Hindlimb muscle (tissue), 1 donor: ENCODE data around the gene UTS2. TPM values are rescaled to one million over a fixed set of nuclear protein-coding genes. Genes with fewer than 3 reads are reported as not detected.

Source experiments
- DNase-seq: peaks from one replicate; pipeline ENCODE4 v3.0.0-alpha.2; 2013
- polyA plus RNA-seq: library from polyadenylated mRNA; unstranded; fragments of 120-200 nt; gene quantifications from one replicate; pipeline ENCODE4 v1.2.1, GENCODE V29; 2013; ENCODE audit not compliant: insufficient read length

Gene UTS2
- polyA plus RNA-seq, 1 donor, result not detected

- DNase-seq, result no peak
Observed at GRCh38 chr1:7809742-7810141, 43.1 kb downstream of the UTS2 start.

- DNase-seq, result no peak
Observed at GRCh38 chr1:7808253-7808844, 44.5 kb downstream of the UTS2 start.

GRCh38 chr1:7805460-7805859 lies 47.4 kb downstream of the UTS2 start:
- DNase-seq, result no peak

Other genes with a start within 250 kb of the UTS2 start
- gene VAMP3, start 81.8 kb downstream of the UTS2 start, polyA plus RNA-seq, result 72.7 TPM
- 10.7 TPM for gene PER3, start 68.8 kb downstream of the UTS2 start, polyA plus RNA-seq
- gene TNFRSF9, start 87.8 kb upstream of the UTS2 start, polyA plus RNA-seq, result 0.12 TPM
- gene PARK7, start 108.6 kb upstream of the UTS2 start, polyA plus RNA-seq, result 297 TPM
- 7.6 TPM for gene ERRFI1, start 173.2 kb upstream of the UTS2 start, polyA plus RNA-seq